Measurements from ENCODE around the gene TSC22D2. TPM values are rescaled to one million over a fixed set of nuclear protein-coding genes. Genes with fewer than 3 reads are reported as not detected.

TSC22D2 gene
- total RNA-seq, 2 experiments from 2014 or later: 47.3 to 49.3 TPM

DNA sequence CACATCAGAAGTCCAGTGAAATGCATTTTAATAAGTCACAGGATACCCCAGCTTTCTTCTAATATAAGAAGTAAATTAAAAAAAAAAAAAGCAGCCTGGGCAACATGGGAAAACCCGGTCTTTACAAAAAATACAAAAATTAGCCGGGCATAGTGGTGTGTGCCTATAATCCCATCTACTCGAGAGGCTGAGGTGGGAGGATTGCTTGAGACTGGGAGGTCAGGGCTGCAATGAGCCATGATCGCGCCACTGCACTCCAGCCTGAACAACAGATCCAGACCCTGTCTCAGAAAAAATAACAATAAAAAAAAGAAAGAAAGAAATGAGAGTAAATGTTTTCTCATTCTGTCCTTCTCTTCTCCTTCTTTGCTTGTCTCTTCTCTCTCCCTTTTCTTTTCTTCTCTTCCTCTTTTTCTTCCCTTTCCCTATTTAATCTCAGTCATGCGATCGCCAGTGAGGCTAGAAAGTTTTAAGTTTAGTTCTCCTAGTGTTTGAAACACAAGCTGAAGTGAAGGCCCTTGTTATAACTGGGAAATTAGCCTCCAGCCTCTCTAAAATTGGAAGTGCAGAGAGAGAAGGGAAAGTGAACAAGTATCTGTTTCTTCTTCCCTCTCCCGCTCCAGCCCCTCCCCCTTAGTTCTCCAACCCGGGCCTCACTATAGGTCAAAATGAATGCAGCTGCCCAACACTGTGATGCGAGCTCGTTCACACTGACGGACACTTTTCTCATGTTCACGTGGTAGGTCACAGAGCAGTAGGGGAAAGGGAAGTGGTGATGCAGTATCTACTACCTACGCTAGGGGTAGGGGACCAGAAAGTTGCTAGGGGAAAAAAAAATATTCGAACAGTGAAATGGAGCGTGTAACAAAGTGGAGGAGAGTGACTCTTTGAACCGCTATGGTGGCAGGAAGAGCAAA, 23.5 kb upstream of the TSC22D2 start:
- no peak overlapping the region for H3K27ac Mint-ChIP-seq
- Histone ChIP-seq H3K4me3 (ENCODE audit: low read length) (peak overlapping the region; percentile 37), H3K9me3 (ENCODE audit: control insufficient read depth in 1 of 2, insufficient read depth in 1 of 2, low read length in 2 of 2) (no peaks in the 10 kb centered on the region), H3K36me3 (ENCODE audit: insufficient read depth, low read length) (no peaks in the 10 kb centered on the region), H3K27ac (ENCODE audit: low read depth in 1 of 2, low read length in 2 of 2) (peak overlapping the region in 1 of 2 donors; percentile 16), H3K4me1 (ENCODE audit: insufficient read depth, low read length) (peaks cover 18% of the 10 kb centered on the region), H3K27me3 (ENCODE audit: control insufficient read depth in 1 of 2, insufficient read depth in 2 of 2, low read length in 2 of 2) (no peaks in the 10 kb centered on the region)
- POLR2A ChIA-PET: interaction anchor here (0.7 to 2.3 kb wide), 4 partner anchors 19 to 42 kb away, joined by 3 to 29 read pairs (median 5); partner anchors contain the start of gene TSC22D2
- CTCF ChIA-PET: interaction anchor here (0.8 to 1.3 kb wide), 9 partner anchors 16 to 814 kb away, joined by 3 to 6 read pairs (median 4); no protein-coding TSS in a partner anchor
- peak; percentile 2 to 85 (median 18) for DNase-seq
- ATAC-seq (ENCODE audit: poor library complexity): peak; percentile 99
- H3K9me3 Mint-ChIP-seq: no peaks in the 10 kb centered on the region
- H3K4me1 Mint-ChIP-seq (ENCODE audit: low read depth): peaks cover 20% of the 10 kb centered on the region
- H3K27me3 Mint-ChIP-seq: no peaks in the 10 kb centered on the region
- intact Hi-C loops (cut with DNase I, micrococcal nuclease): loop anchor here in 1 of 2 experiments (1.0 to 2.0 kb wide), 2 partner anchors 24 to 111 kb away; partner anchors contain the start of gene TSC22D2
- H3K4me3 Mint-ChIP-seq: peak overlapping the region; percentile 17
- H3K36me3 Mint-ChIP-seq (ENCODE audit: low read depth): no peaks in the 10 kb centered on the region
- TF ChIP-seq CTCF (IDR thresholded peaks at IDR 0.05): peak; percentile 74

GRCh38 chr3:150385296-150386242, 22.5 kb upstream of the TSC22D2 start:
- Mint-ChIP-seq H3K27me3 (no peaks in the 10 kb centered on the region), H3K4me3 (peak overlapping the region; percentile 17)
- peak in 5 of 14 experiments; percentile 1 to 72 (median 24) for DNase-seq

More at GRCh38 chr3:150385296-150386242, 22.5 kb upstream of the TSC22D2 start:
- no peak overlapping the region for H3K27ac Mint-ChIP-seq
- Histone ChIP-seq H3K4me1 (ENCODE audit: insufficient read depth, low read length) (peaks cover 18% of the 10 kb centered on the region), H3K36me3 (ENCODE audit: insufficient read depth, low read length) (no peaks in the 10 kb centered on the region), H3K27me3 (ENCODE audit: control insufficient read depth in 1 of 2, insufficient read depth in 2 of 2, low read length in 2 of 2) (no peaks in the 10 kb centered on the region), H3K27ac (ENCODE audit: low read depth in 1 of 2, low read length in 2 of 2) (no peak overlapping the region), H3K4me3 (ENCODE audit: low read length) (no peak overlapping the region), H3K9me3 (ENCODE audit: control insufficient read depth in 1 of 2, insufficient read depth in 1 of 2, low read length in 2 of 2) (no peaks in the 10 kb centered on the region)
- peaks cover 24% of the 10 kb centered on the region for H3K4me1 Mint-ChIP-seq (ENCODE audit: low read depth)
- POLR2A ChIA-PET: interaction anchor here (1.4 to 2.3 kb wide), 3 partner anchors 18 to 27 kb away, joined by 4 to 29 read pairs (median 6); partner anchors contain the start of gene TSC22D2
- peak; percentile 8 for ATAC-seq (ENCODE audit: poor library complexity)
- TF ChIP-seq CTCF (IDR thresholded peaks at IDR 0.05): no peak
- intact Hi-C loops (cut with DNase I, micrococcal nuclease): loop anchor here in 1 of 2 experiments (1.0 to 2.0 kb wide), 2 partner anchors 23 to 110 kb away; partner anchors contain the start of gene TSC22D2
- CTCF ChIA-PET: interaction anchor here (0.9 to 1.3 kb wide), 6 partner anchors 15 to 110 kb away, joined by 3 to 6 read pairs (median 4); no protein-coding TSS in a partner anchor
- no peaks in the 10 kb centered on the region for H3K9me3 Mint-ChIP-seq
- no peaks in the 10 kb centered on the region for H3K36me3 Mint-ChIP-seq (ENCODE audit: low read depth)

Data from CD4-positive, alpha-beta T cell (primary cell).